Left lung (tissue), 10 donors: ENCODE data around the gene DMAP1. TPM values are rescaled to one million over a fixed set of nuclear protein-coding genes. Genes with fewer than 3 reads are reported as not detected.
A peak's percentile ranks its signal among the peaks of the same experiment; 100 is the strongest.

Experiments used
- ATAC-seq: fragments of 200-7000 bp; cut with Tn5 transposase; one replicate; pipeline ENCODE4 v1.9.1; 2020; ENCODE audit warnings: moderate library complexity
- DNase-seq, 4 donors: peaks; one replicate each; pipeline ENCODE4 v3.0.0-alpha.2; 2013 to 2020
- H3K27ac ChIP-seq, 2 donors: fragments of 200-600 bp; sonication (generic) in 1 of 2; one replicate each; pipeline versions ENCODE4 v1.5.0 to v1.8.0; 2020 to 2021
- H3K27me3 ChIP-seq, 2 donors: fragments of 200-600 bp; sonication (generic) in 1 of 2; one replicate each; pipeline versions ENCODE4 v1.5.0 to v1.8.0; 2020 to 2021
- H3K36me3 ChIP-seq, 2 donors: fragments of 200-600 bp; sonication (generic) in 1 of 2; one replicate each; pipeline versions ENCODE4 v1.5.0 to v1.8.0; 2020 to 2021
- H3K4me1 ChIP-seq, 2 donors: fragments of 200-600 bp; one replicate each; pipeline ENCODE4 v1.8.0; 2021
- H3K4me3 ChIP-seq, 2 donors: fragments of 200-600 bp; sonication (generic) in 1 of 2; one replicate each; pipeline versions ENCODE4 v1.5.0 to v1.8.0; 2020 to 2021; ENCODE audit warnings: mild to moderate bottlenecking in 1 of 2
- H3K9me3 ChIP-seq, 2 donors: fragments of 200-600 bp; sonication (generic) in 1 of 2; one replicate each; pipeline versions ENCODE4 v1.5.0 to v1.8.0; 2020 to 2021
- CTCF ChIP-seq, 2 donors: fragments of 200-600 bp; sonication (generic) in 1 of 2; IDR thresholded peaks; one replicate each; pipeline versions ENCODE4 v1.5.0 to v1.8.0; 2021; ENCODE audit warnings: antibody characterized with exemption in 2 of 2
- intact Hi-C, 2 donors: fragments of 100-400 bp; cut with DNase I; formaldehyde crosslinking; loops; one replicate each; pipeline versions ENCODE4 v1.11.2 to v1.14.2; 2022
- polyA plus RNA-seq, 6 donors: library from polyadenylated mRNA; unstranded; fragments of 120-200 nt; gene quantifications; one replicate each; pipeline ENCODE4 v1.2.1, GENCODE V29; 2013; ENCODE audit not compliant: insufficient read length in 6 of 6
- total RNA-seq, 2 donors: library from RNA; stranded (reverse); fragmentation: NEBNext Ultra II Directional; extraction: Animal tissue kit (Norgen Biotek cat#: 25700); gene quantifications; one replicate each; pipeline ENCODE4 v1.2.1, GENCODE V29; 2021
- donor health status: DM: no; HTN: yes; CAD: no.
- donor health status: DM: no; HTN: no; CAD: no.

DMAP1 gene
- total and polyA plus RNA-seq, 8 donors = 25.6 to 76.2 (median 66.5) TPM

GRCh38 chr1:44243782-44244495, 30.7 kb downstream of the DMAP1 start:
- Histone ChIP-seq H3K27ac (no peak overlapping the region), H3K4me3 (no peak overlapping the region), H3K27me3 (no peaks in the 10 kb centered on the region), H3K4me1 (peaks cover 0 to 19% of the 10 kb centered on the region in 2 donors), H3K9me3 (no peaks in the 10 kb centered on the region), H3K36me3 (peaks cover 0 to 16% of the 10 kb centered on the region in 2 donors)
- DNase-seq = no peak
- ATAC-seq = no peak
- TF ChIP-seq CTCF (IDR thresholded peaks at IDR 0.05) = no peak
- intact Hi-C loops = no loop called here

GRCh38 chr1:44244986-44245385, 31.7 kb downstream of the DMAP1 start:
- no peak for ATAC-seq
- no peaks in the 10 kb centered on the region for H3K27me3 ChIP-seq
- peaks cover 0 to 16% of the 10 kb centered on the region in 2 donors for H3K36me3 ChIP-seq
- no peak for DNase-seq
- no peak overlapping the region for H3K27ac ChIP-seq
- no peak for TF ChIP-seq CTCF (IDR thresholded peaks at IDR 0.05)
- H3K4me3 ChIP-seq = no peak overlapping the region
- peaks cover 0 to 9% of the 10 kb centered on the region in 2 donors for H3K4me1 ChIP-seq
- intact Hi-C loops = no loop called here
- H3K9me3 ChIP-seq = no peaks in the 10 kb centered on the region

GRCh38 chr1:44246806-44247205, 33.5 kb downstream of the DMAP1 start:
- ATAC-seq (no peak), DNase-seq (no peak)
- Histone ChIP-seq H3K36me3 (peaks cover 0 to 5% of the 10 kb centered on the region in 2 donors), H3K9me3 (no peaks in the 10 kb centered on the region), H3K27me3 (no peaks in the 10 kb centered on the region), H3K4me1 (no peaks in the 10 kb centered on the region), H3K27ac (no peak overlapping the region), H3K4me3 (no peak overlapping the region)
- intact Hi-C loops = no loop called here
- no peak for TF ChIP-seq CTCF (IDR thresholded peaks at IDR 0.05)

DNA sequence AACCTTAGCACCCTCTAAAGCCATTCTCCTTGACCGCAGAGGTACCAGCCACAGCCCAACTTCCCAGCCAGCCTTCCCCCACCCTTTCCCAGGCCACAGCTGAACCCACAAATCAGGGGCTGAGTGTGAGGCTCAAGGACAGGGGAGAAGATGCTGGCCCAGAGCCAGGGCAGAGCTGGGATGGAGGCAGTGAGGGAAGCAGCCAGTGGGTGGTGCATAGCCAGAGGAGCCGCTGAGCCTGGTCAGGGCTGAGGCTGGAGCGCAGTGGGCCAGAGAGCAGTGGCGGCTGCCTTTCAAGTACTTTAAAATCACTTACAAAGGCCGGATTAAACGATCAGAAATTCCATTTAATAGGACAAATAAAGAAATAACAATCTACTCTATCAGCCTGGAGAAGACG, 36.3 kb downstream of the DMAP1 start:
- no peak overlapping the region for H3K4me3 ChIP-seq
- no peak overlapping the region for H3K27ac ChIP-seq
- no peaks in the 10 kb centered on the region for H3K9me3 ChIP-seq
- no peaks in the 10 kb centered on the region for H3K27me3 ChIP-seq
- intact Hi-C loops = no loop called here
- no peak for ATAC-seq
- no peak for TF ChIP-seq CTCF (IDR thresholded peaks at IDR 0.05)
- H3K36me3 ChIP-seq = peaks cover 0 to 5% of the 10 kb centered on the region in 2 donors
- DNase-seq = peak in 1 of 4 donors; percentile 24
- H3K4me1 ChIP-seq = no peaks in the 10 kb centered on the region

DNA sequence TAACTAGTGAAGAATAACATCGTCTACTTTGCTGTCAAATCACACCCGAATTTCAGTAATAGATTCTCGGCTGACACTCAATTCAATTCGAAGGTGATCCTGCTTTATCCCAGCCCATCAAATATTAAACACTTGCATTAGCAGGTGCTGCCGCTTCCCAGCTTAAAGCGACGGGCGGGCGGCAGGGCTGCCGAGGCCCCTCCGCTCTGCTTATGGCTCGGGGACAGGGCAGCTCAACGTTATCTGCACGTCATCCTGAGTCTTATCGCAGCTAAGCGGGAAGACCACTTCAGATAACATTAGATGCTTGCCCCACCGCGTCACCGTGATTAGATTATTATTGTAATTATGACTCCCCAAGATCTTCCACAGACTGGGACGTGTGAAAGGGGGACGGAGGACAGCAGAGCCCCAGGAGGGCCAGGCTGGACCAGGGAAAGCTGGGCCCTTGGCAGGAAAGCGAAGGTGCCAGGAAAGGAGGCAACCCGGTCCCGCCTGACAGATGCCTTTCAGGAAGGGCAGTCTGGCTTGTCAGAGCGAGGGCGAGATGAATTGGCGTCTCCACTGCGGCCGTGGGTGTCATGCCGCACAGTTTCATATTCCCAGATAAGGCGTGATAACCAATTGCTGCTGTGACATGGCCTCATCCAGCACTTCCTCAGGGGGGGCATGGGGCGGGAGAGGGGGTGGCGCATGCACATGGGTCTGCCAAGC, 37.0 kb downstream of the DMAP1 start:
- DNase-seq = no peak
- no peak overlapping the region for H3K4me3 ChIP-seq
- H3K36me3 ChIP-seq = peaks cover 0 to 5% of the 10 kb centered on the region in 2 donors
- intact Hi-C loops = no loop called here
- H3K9me3 ChIP-seq = no peaks in the 10 kb centered on the region
- no peak overlapping the region for H3K27ac ChIP-seq
- no peaks in the 10 kb centered on the region for H3K4me1 ChIP-seq
- ATAC-seq = no peak
- H3K27me3 ChIP-seq = no peaks in the 10 kb centered on the region
- TF ChIP-seq CTCF (IDR thresholded peaks at IDR 0.05) = no peak
